ENCODE measurements around the gene CLN3. TPM values are rescaled to one million over a fixed set of nuclear protein-coding genes. Genes with fewer than 3 reads are reported as not detected.

Gene CLN3
- total RNA-seq, 4 donors from 2014 or later: 14.0 to 21.8 (median 18.2) TPM

DNA sequence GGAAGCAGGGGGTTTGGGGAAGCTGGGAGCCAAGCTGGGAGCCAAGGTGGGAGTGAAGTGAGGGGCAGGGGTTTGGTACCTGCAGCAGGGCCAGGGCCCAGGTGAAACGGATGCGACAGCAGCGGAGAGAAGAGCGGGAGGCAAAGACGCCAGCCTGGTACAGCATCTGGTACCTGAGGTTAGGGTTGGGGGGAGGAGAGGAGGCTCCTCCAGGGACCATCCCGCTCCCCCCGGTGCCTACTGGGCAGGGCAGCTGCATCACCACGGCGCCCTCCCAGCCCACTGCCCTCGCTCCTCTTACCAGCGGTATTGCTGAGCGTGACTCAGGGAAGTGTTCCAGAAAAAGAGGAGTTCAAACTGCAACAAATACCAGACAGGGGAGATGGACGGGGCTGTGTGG, 9.8 kb downstream of the CLN3 start:
- ATAC-seq: no peak
- TF ChIP-seq POLR2A (IDR thresholded peaks at IDR 0.05): no peak
- TF ChIP-seq POLR2AphosphoS5 (IDR thresholded peaks at IDR 0.05): no peak
- TF ChIP-seq, protein P1, sequence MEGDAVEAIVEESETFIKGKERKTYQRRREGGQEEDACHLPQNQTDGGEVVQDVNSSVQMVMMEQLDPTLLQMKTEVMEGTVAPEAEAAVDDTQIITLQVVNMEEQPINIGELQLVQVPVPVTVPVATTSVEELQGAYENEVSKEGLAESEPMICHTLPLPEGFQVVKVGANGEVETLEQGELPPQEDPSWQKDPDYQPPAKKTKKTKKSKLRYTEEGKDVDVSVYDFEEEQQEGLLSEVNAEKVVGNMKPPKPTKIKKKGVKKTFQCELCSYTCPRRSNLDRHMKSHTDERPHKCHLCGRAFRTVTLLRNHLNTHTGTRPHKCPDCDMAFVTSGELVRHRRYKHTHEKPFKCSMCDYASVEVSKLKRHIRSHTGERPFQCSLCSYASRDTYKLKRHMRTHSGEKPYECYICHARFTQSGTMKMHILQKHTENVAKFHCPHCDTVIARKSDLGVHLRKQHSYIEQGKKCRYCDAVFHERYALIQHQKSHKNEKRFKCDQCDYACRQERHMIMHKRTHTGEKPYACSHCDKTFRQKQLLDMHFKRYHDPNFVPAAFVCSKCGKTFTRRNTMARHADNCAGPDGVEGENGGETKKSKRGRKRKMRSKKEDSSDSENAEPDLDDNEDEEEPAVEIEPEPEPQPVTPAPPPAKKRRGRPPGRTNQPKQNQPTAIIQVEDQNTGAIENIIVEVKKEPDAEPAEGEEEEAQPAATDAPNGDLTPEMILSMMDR (IDR thresholded peaks at IDR 0.05): no peak
- no peak for TF ChIP-seq EP300 (IDR thresholded peaks at IDR 0.05)
- H3K4me1 ChIP-seq: no peaks in the 10 kb centered on the region
- 95 to 100% methylated on average over 1 to 8 of the region's 13 CpGs for WGBS, 2 donors (ENCODE audit: low coverage in 1 of 2)
- no peaks in the 10 kb centered on the region for H3K9me3 ChIP-seq
- H3K36me3 ChIP-seq: peaks cover 0 to 97% of the 10 kb centered on the region in 2 donors
- no peak overlapping the region for H3K4me3 ChIP-seq
- H3K27ac ChIP-seq: no peak overlapping the region
- H3K27me3 ChIP-seq: no peaks in the 10 kb centered on the region

DNA sequence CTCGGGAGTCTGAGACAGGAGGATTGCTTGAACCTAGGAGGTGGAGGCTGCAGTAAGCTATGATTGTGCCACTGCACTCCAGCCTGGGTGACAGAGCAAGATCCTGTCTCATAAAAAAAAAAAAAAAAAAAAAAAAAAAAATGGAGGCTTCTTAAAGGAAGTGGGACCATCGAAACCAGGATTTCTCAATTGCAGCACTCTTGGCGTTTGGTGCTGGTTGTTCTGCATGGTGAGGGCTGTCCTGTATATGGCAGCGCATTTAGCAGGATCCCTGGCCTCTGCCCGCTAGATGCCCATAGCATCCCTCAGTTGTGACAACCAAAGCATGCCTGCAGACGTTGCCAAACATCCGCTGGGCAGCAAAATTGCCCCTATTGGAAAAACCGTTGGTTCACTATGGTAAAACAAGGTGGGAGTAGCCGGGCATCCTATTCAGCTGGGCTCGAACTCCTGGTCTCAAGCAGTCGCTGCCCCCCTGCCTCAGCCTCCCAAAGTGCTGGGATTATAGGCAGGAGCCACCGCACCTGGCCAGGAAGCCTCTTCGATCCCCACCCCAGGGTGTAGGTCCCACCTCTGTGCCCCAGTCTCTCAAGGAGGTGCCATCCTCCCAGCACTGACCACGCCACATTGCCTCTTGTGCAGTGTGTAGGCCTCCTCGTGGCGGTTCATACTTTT, 13.2 kb downstream of the CLN3 start:
- 90 to 95% methylated on average over 4 to 14 of the region's 16 CpGs for WGBS, 2 donors (ENCODE audit: low coverage in 1 of 2)
- peaks cover 0 to 100% of the 10 kb centered on the region in 2 donors for H3K36me3 ChIP-seq
- H3K27me3 ChIP-seq: no peaks in the 10 kb centered on the region
- no peaks in the 10 kb centered on the region for H3K4me1 ChIP-seq
- no peak for ATAC-seq
- H3K9me3 ChIP-seq: no peaks in the 10 kb centered on the region
- TF ChIP-seq, protein P1 (IDR thresholded peaks at IDR 0.05): no peak
- TF ChIP-seq POLR2A (IDR thresholded peaks at IDR 0.05) (no peak), POLR2AphosphoS5 (IDR thresholded peaks at IDR 0.05) (no peak), EP300 (IDR thresholded peaks at IDR 0.05) (no peak)
- no peak overlapping the region for H3K4me3 ChIP-seq
- H3K27ac ChIP-seq: no peak overlapping the region

DNA sequence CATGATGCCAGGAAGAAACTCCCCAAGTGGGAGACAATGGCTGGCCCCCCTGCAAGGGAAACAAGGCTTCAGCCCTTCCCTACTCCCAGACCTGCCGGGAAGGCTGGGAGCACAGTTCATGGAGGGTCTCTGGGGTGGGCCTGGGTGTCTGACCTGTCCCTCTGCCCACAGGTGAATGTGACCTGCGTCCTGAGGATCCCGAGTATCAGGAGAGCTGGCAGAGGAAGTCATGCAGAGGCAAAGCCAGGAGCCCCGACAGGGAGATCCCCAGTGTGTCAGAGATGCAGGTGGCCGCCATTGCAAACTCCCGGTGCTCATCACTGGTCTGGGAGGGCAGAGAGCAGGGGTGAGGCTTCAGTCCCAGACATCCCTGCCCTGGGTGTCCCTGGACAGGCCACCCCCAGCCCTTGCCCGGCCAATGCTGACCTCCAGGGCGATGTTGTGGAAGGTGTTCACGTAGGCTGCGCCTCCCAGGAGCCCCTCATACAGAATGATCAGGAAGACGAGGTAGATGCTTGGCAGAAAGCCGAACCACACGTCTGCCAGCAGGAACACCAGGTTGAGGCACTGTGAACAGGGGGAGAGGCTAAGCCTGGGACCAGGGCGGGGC, 14.5 kb downstream of the CLN3 start:
- no peaks in the 10 kb centered on the region for H3K4me1 ChIP-seq
- H3K36me3 ChIP-seq: peaks cover 0 to 100% of the 10 kb centered on the region in 2 donors
- TF ChIP-seq EP300 (IDR thresholded peaks at IDR 0.05) (no peak), POLR2A (IDR thresholded peaks at IDR 0.05) (no peak), POLR2AphosphoS5 (IDR thresholded peaks at IDR 0.05) (no peak)
- TF ChIP-seq, protein P1 (IDR thresholded peaks at IDR 0.05): no peak
- no peak for ATAC-seq
- H3K27me3 ChIP-seq: no peaks in the 10 kb centered on the region
- 71% methylated on average over 4 of the region's 14 CpGs; no CpG with 5 or more reads in 1 of the 2 donors for WGBS, 2 donors (ENCODE audit: low coverage in 1 of 2)
- H3K27ac ChIP-seq: no peak overlapping the region
- H3K9me3 ChIP-seq: no peaks in the 10 kb centered on the region
- no peak overlapping the region for H3K4me3 ChIP-seq

DNA sequence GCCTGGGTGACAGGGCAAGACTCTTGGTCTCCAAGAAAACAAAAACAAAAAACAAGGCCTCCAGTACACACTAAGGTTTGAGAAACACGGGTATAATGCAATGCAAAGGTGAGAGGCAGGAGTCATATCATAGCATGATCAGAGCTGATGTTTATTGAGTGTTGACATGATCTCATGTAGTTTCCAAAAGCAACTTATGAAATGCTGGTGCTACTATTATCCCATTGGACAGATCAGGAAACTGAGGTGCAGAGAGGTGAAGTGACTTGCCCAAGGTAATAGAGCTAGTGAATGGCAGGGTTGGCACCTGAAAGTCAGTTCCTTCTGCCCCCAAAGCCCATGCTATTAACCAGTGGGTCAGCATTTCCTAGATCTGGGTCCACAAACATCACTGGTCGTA, 16.7 kb downstream of the CLN3 start:
- no peak for ATAC-seq
- no peak overlapping the region for H3K4me3 ChIP-seq
- WGBS, 2 donors (ENCODE audit: low coverage in 1 of 2): 80 to 100% methylated on average over 2 of the region's 2 CpGs
- no peaks in the 10 kb centered on the region for H3K4me1 ChIP-seq
- TF ChIP-seq EP300 (IDR thresholded peaks at IDR 0.05) (no peak), POLR2A (IDR thresholded peaks at IDR 0.05) (no peak)
- TF ChIP-seq, protein P1 (IDR thresholded peaks at IDR 0.05): no peak
- peaks cover 0 to 85% of the 10 kb centered on the region in 2 donors for H3K36me3 ChIP-seq
- no peak overlapping the region for H3K27ac ChIP-seq
- H3K27me3 ChIP-seq: no peaks in the 10 kb centered on the region
- H3K9me3 ChIP-seq: no peaks in the 10 kb centered on the region
